IMR-90 (cell line): ENCODE measurements around the gene PIM1. TPM values are rescaled to one million over a fixed set of nuclear protein-coding genes. Genes with fewer than 3 reads are reported as not detected.

ENCODE experiments used
- ATAC-seq: fragments of 200-7000 bp; cut with Tn5 transposase; 2 replicates; pipeline ENCODE4 v1.9.1; 2020; ENCODE audit warnings: low read depth, mild to moderate bottlenecking, moderate library complexity
- BruUV-seq: library from RNA; stranded (reverse); fragments of 400-500 nt; replicated peaks from 2 replicates; lab custom pipeline; 2021; lab: Mats Ljungman, UMichigan
- CTCF ChIA-PET: fragments of 300-600 bp; formaldehyde crosslinking; extraction: SDS; loops from one replicate; lab custom pipeline; 2021; ENCODE audit warnings: antibody characterized with exemption; lab: Yijun Ruan, JAX
- POLR2A ChIA-PET: fragments of 300-600 bp; sonication (Branson Sonifier 250); formaldehyde crosslinking; loops from one replicate; lab custom pipeline; 2022; ENCODE audit warnings: antibody characterized with exemption; ENCODE audit not compliant: unreplicated experiment; lab: Charles Lee
- DNase-seq: peaks from one replicate; pipeline ENCODE4 v3.0.0; 2013
- H2AFZ ChIP-seq: replicated peaks from 2 replicates; pipeline ENCODE3; 2013; ENCODE audit warnings: low read length, mild to moderate bottlenecking; ENCODE audit not compliant: poor library complexity
- H2AK5ac ChIP-seq: 2 replicates; pipeline ENCODE4 v1.6.1; 2013; ENCODE audit warnings: low read depth, low read length, inconsistent platforms
- H2AK9ac ChIP-seq: replicated peaks from 2 replicates; pipeline ENCODE3; 2013; ENCODE audit warnings: mild to moderate bottlenecking, low read depth, low read length, moderate library complexity; ENCODE audit not compliant: poor library complexity
- H2BK120ac ChIP-seq: 2 replicates; pipeline ENCODE4 v1.6.1; 2013; ENCODE audit warnings: low read depth, low read length, inconsistent platforms
- H2BK15ac ChIP-seq: 3 replicates; pipeline ENCODE4 v1.6.1; 2013; ENCODE audit warnings: low read depth, low read length, inconsistent platforms
- H2BK20ac ChIP-seq: 2 replicates; pipeline ENCODE4 v1.6.1; 2013; ENCODE audit warnings: low read depth, mild to moderate bottlenecking, inconsistent platforms, low read length, moderate library complexity
- H2BK5ac ChIP-seq: 2 replicates; pipeline ENCODE4 v1.6.1; 2013; ENCODE audit warnings: mild to moderate bottlenecking, low read depth, low read length, inconsistent platforms; ENCODE audit not compliant: poor library complexity, severe bottlenecking
- H3K14ac ChIP-seq: replicated peaks from 2 replicates; pipeline ENCODE4 v1.6.1; 2013; ENCODE audit warnings: low read depth, low read length, inconsistent platforms
- H3K18ac ChIP-seq: 2 replicates; pipeline ENCODE4 v1.6.1; 2013; ENCODE audit warnings: low read depth, low read length, control low read depth
- H3K23ac ChIP-seq: 2 replicates; pipeline ENCODE4 v1.6.1; 2013; ENCODE audit warnings: low read depth, low read length, inconsistent platforms
- H3K27ac ChIP-seq: 2 replicates; pipeline ENCODE4 v1.5.1; 2013; ENCODE audit warnings: mild to moderate bottlenecking, control low read depth, low read length; ENCODE audit not compliant: insufficient read depth
- H3K27me3 ChIP-seq: 2 replicates; pipeline ENCODE4 v1.6.1; 2013; ENCODE audit warnings: low read length; ENCODE audit not compliant: control insufficient read depth, insufficient read depth
- H3K36me3 ChIP-seq: 2 replicates; pipeline ENCODE4 v1.6.1; 2013; ENCODE audit warnings: low read length, mixed read lengths; ENCODE audit not compliant: control insufficient read depth, insufficient read depth
- H3K4ac ChIP-seq: 2 replicates; pipeline ENCODE4 v1.6.1; 2013; ENCODE audit warnings: low read depth, low read length, inconsistent platforms
- H3K4me1 ChIP-seq: 2 replicates; pipeline ENCODE4 v1.6.1; 2013; ENCODE audit warnings: low read length, mixed read lengths; ENCODE audit not compliant: control insufficient read depth, insufficient read depth
- H3K4me2 ChIP-seq: 2 replicates; pipeline ENCODE4 v1.6.1; 2013; ENCODE audit warnings: low read depth, mild to moderate bottlenecking, control low read depth, low read length, moderate library complexity
- H3K4me3 ChIP-seq: 2 replicates; pipeline ENCODE4 v1.5.1; 2013; ENCODE audit warnings: low read depth, mild to moderate bottlenecking, control low read depth, low read length, moderate library complexity; ENCODE audit not compliant: insufficient read depth
- H3K56ac ChIP-seq: 2 replicates; pipeline ENCODE4 v1.6.1; 2013; ENCODE audit warnings: low read length, inconsistent platforms; ENCODE audit not compliant: insufficient read depth; ENCODE audit errors: extremely low read depth
- H3K79me1 ChIP-seq, 2 experiments: 2 replicates each; pipeline ENCODE4 v1.6.1; 2013; ENCODE audit warnings: low read length in 2 of 2, inconsistent platforms in 1 of 2, low read depth in 1 of 2
- H3K9ac ChIP-seq: 2 replicates; pipeline ENCODE4 v1.6.1; 2013; ENCODE audit warnings: low read depth, low read length, control low read depth
- H3K9me1 ChIP-seq: 2 replicates; pipeline ENCODE4 v1.6.1; 2013; ENCODE audit warnings: low read length, inconsistent platforms; ENCODE audit not compliant: insufficient read depth
- H3K9me3 ChIP-seq: 2 replicates; pipeline ENCODE4 v1.6.1; 2013; ENCODE audit warnings: low read length; ENCODE audit not compliant: control insufficient read depth, insufficient read depth
- H4K20me1 ChIP-seq: 2 replicates; pipeline ENCODE4 v1.6.1; 2013; ENCODE audit warnings: low read length, inconsistent platforms; ENCODE audit not compliant: insufficient read depth
- H4K5ac ChIP-seq: 2 replicates; pipeline ENCODE4 v1.6.1; 2013; ENCODE audit warnings: mild to moderate bottlenecking, low read depth, low read length, control low read depth
- H4K8ac ChIP-seq, 2 experiments: 2 replicates each; pipeline ENCODE4 v1.6.1; 2013; ENCODE audit warnings: low read depth in 2 of 2, low read length in 2 of 2, control low read depth in 1 of 2, inconsistent platforms in 1 of 2
- H4K91ac ChIP-seq: 2 replicates; pipeline ENCODE4 v1.6.1; 2013; ENCODE audit warnings: low read depth, low read length, inconsistent platforms; ENCODE audit not compliant: insufficient read depth
- CEBPB ChIP-seq: IDR thresholded peaks from 2 replicates; pipeline ENCODE4 v1.6.1; 2012; ENCODE audit warnings: low read depth, low read length, improper control_type of control experiment
- FOS ChIP-seq: fragments of 150-350 bp; IDR thresholded peaks from 2 replicates; pipeline ENCODE4 v1.6.1; 2016; ENCODE audit warnings: low read depth, low read length
- MAZ ChIP-seq: IDR thresholded peaks from 2 replicates; pipeline ENCODE4 v1.6.1; 2012; ENCODE audit warnings: low read depth, mild to moderate bottlenecking, low read length, improper control_type of control experiment, moderate library complexity, borderline replicate concordance
- MXI1 ChIP-seq: IDR thresholded peaks from 2 replicates; pipeline ENCODE4 v1.6.1; 2012; ENCODE audit warnings: low read depth, mild to moderate bottlenecking, low read length, moderate library complexity, borderline replicate concordance
- POLR2A ChIP-seq: IDR thresholded peaks from 2 replicates; pipeline ENCODE4 v1.6.1; 2012; ENCODE audit warnings: mild to moderate bottlenecking, low read depth, low read length
- RAD21 ChIP-seq: IDR thresholded peaks from 2 replicates; pipeline ENCODE4 v1.6.1; 2012; ENCODE audit warnings: low read length, improper control_type of control experiment
- SMC3 ChIP-seq: fragments of 150-350 bp; IDR thresholded peaks from 2 replicates; pipeline ENCODE4 v1.6.1; 2016; ENCODE audit warnings: low read depth, mild to moderate bottlenecking, antibody characterized with exemption, low read length, moderate library complexity
- WGBS, 2 experiments: methylation state at CpG; one replicate each; pipeline versions ENCODE4 v1.1.5 to v1.1.7; 2013; ENCODE audit warnings: missing lambda C conversion rate in 2 of 2; ENCODE audit not compliant: insufficient read length in 1 of 2; ENCODE audit errors: extremely low coverage in 2 of 2; 5-methylcytosine and 5-hydroxymethylcytosine counted together
- dilution Hi-C: fragments of 300-500 bp; cut with HindIII; formaldehyde crosslinking; loops from one replicate; pipeline ENCODE4 v1.14.3; 2018; ENCODE audit warnings: low sequenced_read_pairs; ENCODE audit not compliant: unreplicated experiment
- in situ Hi-C: fragments of 300-500 bp; cut with MboI; formaldehyde crosslinking; loops from 3 replicates; pipeline ENCODE4 v1.14.3; 2019; ENCODE audit warnings: low sequenced_read_pairs, inconsistent platforms, mixed read lengths
- intact Hi-C: fragments of 100-400 bp; cut with micrococcal nuclease; formaldehyde crosslinking; loops from 2 replicates; pipeline ENCODE4 v1.10.0; 2022
- polyA plus RNA-seq, 3 experiments: library from polyadenylated mRNA; depleted of rRNA; stranded (reverse); fragments of >200 nt; gene quantifications; 2 replicates each; pipeline ENCODE4 v1.2.3, GENCODE V29; 2012; ENCODE audit warnings: low replicate concordance in 1 of 3
- total RNA-seq: library from RNA; depleted of rRNA; stranded (reverse); fragments of >200 nt; gene quantifications from 2 replicates; pipeline ENCODE4 v1.2.3, GENCODE V29; 2012

Gene PIM1
- total and polyA plus RNA-seq, 2 of the 4 experiments (the other 2 are of a cell fraction): 7.2 to 18.5 TPM

DNA sequence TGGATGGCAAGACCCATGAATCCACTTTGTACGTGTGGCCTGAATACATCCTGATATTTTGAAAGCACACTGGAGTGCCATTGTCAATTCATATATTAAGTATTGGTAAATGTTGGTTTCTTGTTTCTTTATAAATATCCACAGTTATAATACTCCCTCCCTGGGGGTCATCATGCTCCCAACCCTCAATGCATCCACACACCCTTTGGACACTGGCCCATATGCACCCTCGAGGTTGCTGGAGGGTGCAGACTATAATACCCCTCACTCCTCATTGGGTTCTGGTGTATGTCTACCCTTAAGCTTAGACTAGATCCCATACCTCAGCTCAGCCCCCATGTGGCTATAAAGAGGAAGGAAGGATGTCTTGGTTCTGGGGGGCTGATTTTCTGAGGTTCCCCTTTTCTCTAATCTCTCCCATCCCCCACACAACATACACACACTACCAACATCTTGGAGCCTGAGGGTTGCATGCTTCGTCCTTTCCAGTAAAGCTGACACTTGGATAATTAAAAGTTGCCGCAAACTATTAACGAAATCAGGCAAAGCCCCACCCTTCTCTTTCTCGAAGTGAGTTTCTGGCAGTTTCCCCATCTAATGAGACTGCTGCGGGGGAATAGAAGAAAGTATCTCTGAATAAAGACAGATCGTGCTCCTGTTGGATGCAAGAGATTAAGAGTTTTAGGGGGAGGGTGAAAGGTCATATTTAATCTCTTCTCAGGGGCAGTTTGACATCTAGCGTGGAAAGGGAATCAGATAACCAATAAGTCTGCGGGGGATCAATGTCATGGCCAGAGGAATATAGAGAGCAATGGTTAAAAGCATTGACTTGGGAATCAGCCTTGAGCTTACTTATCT, 7.4 kb downstream of the PIM1 start:
- H3K4me1 ChIP-seq: peaks cover 4% of the 10 kb centered on the region; the same call in 1 of the 2 replicates
- no peaks in the 10 kb centered on the region for H3K9me1 ChIP-seq
- no peak overlapping the region for H4K8ac ChIP-seq
- H3K27ac ChIP-seq: no peak overlapping the region
- DNase-seq: no peak
- H3K9ac ChIP-seq: no peak overlapping the region
- H4K20me1 ChIP-seq: peaks cover 29% of the 10 kb centered on the region
- H2AFZ ChIP-seq: no peak overlapping the region
- dilution Hi-C loops: no loop called here
- BruUV-seq: no TSS peak
- peaks cover 15 to 24% of the 10 kb centered on the region in 2 experiments for H3K79me1 ChIP-seq
- no peak overlapping the region for H3K56ac ChIP-seq
- no CpG with 5 or more reads among the region's 10 CpGs for WGBS, 2 experiments
- no peak overlapping the region for H3K4ac ChIP-seq
- H2BK120ac ChIP-seq: no peak overlapping the region
- no peak overlapping the region for H4K5ac ChIP-seq
- ATAC-seq: no peak; the same call in 1 of the 2 replicates
- no peak overlapping the region for H3K4me2 ChIP-seq
- H2BK5ac ChIP-seq: no peak overlapping the region
- H2BK15ac ChIP-seq: no peak overlapping the region
- H3K4me3 ChIP-seq: no peak overlapping the region
- H3K18ac ChIP-seq: no peak overlapping the region
- intact Hi-C loops: no loop called here
- no peaks in the 10 kb centered on the region for H3K9me3 ChIP-seq
- H2AK5ac ChIP-seq: no peak overlapping the region
- no peak overlapping the region for H2BK20ac ChIP-seq
- no peak overlapping the region for H4K91ac ChIP-seq
- H3K23ac ChIP-seq: no peak overlapping the region
- no peak for TF ChIP-seq RAD21
- TF ChIP-seq POLR2A: no peak
- no peak for TF ChIP-seq FOS
- TF ChIP-seq MXI1: no peak
- peak; percentile 13; the same call in 1 of the 2 replicates for TF ChIP-seq SMC3
- TF ChIP-seq CEBPB: no peak
- no peak for TF ChIP-seq MAZ
- H3K36me3 ChIP-seq: peaks cover 28% of the 10 kb centered on the region
- H3K27me3 ChIP-seq: no peaks in the 10 kb centered on the region
- no peak overlapping the region for H2AK9ac ChIP-seq
- ChIA-PET CTCF (interaction anchor here (1.6 kb wide), 1 partner anchor 159 kb away, joined by 3 read pairs; no protein-coding TSS in a partner anchor), POLR2A (interaction anchor here (0.6 kb wide), 2 partner anchors 17 to 143 kb away, joined by 4 to 8 read pairs; no protein-coding TSS in a partner anchor)
- no peak overlapping the region for H3K14ac ChIP-seq
- in situ Hi-C loops: no loop called here
